AG04449 (cell line): ENCODE data around the gene SHC3.

Source experiments
- CTCF ChIA-PET: fragments of 350-600 bp; formaldehyde crosslinking; extraction: SDS; loops from one replicate; lab custom pipeline; 2021; ENCODE audit warnings: antibody characterized with exemption; lab: Yijun Ruan, JAX
- POLR2A ChIA-PET: fragments of 400-600, 350-600 bp; formaldehyde crosslinking; extraction: SDS; loops from one replicate; lab custom pipeline; 2020; ENCODE audit warnings: antibody characterized with exemption, inconsistent platforms; lab: Yijun Ruan, JAX
- DNase-seq: peaks from one replicate; pipeline ENCODE4 v3.0.0-alpha.2; 2010; ENCODE audit warnings: low read depth, low spot score
- H3K4me3 ChIP-seq: 2 replicates; pipeline ENCODE4 v1.5.1; 2011; ENCODE audit warnings: low read depth, mild to moderate bottlenecking, control low read depth, low read length
- TF ChIP-seq, protein P1 (sequence below): IDR thresholded peaks from one replicate; pipeline ENCODE4 v1.5.1; 2011; ENCODE audit warnings: mild to moderate bottlenecking, moderate library complexity, low read length, control low read depth, inconsistent platforms; ENCODE audit not compliant: insufficient read depth; ENCODE audit errors: missing control alignments

Gene SHC3

DNA sequence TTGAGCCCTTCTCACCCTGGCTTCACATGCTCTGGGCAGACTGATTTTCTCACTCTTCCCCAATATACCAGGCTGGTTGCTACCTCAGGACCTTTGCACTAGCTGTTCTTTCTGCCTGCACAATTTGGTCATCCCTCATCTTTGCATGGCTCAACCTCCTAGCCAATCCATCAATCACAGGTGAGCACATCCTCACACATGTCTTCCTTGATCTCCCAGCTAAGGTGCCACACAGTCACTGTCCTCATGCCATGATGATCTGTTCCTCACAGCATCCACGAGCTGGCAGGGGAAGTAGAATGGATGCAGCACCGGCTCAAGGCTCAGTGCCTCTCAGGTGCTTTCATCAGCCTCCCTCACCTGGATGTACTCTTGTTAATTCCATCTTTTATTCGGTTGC is 218.0 kb downstream of the SHC3 start:
- ChIA-PET CTCF (no interaction called here), POLR2A (no interaction called here)
- no peak for DNase-seq
- no peak overlapping the region for H3K4me3 ChIP-seq
- TF ChIP-seq, protein P1, sequence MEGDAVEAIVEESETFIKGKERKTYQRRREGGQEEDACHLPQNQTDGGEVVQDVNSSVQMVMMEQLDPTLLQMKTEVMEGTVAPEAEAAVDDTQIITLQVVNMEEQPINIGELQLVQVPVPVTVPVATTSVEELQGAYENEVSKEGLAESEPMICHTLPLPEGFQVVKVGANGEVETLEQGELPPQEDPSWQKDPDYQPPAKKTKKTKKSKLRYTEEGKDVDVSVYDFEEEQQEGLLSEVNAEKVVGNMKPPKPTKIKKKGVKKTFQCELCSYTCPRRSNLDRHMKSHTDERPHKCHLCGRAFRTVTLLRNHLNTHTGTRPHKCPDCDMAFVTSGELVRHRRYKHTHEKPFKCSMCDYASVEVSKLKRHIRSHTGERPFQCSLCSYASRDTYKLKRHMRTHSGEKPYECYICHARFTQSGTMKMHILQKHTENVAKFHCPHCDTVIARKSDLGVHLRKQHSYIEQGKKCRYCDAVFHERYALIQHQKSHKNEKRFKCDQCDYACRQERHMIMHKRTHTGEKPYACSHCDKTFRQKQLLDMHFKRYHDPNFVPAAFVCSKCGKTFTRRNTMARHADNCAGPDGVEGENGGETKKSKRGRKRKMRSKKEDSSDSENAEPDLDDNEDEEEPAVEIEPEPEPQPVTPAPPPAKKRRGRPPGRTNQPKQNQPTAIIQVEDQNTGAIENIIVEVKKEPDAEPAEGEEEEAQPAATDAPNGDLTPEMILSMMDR = no peak

DNA sequence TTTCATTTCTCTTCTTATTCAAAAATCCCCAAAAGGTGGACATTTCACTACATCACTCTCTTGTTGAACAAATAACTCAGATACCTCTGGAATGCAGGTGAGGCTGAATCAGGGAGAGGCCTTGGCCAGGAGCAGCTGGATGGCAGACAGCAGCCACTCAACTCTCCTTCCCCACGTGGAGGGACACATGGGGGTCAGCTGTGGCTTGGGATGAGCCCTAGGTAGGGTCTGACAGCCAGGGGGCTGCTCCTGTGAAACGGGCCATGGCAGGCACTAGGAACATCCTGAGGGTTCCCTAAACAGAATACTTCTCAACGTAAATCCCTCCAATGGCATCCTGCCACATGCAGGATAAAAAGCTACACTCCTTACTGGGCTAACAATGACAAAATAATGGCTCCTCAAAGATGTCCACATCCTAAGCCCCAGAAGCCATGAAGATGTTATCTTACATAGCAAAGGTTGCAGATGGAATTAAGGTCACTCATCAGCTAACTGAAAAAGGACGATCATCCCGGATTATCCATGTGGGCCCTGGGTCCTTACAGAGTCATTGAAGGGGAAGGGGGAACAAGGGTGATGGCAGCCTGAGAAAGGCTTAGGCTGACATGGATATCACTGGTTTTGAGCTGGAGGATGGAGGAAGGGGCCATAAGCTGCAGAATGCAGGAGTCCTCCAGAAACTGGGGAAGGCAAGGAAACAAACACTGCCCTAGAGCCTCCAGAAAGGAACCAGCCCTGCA is 218.7 kb downstream of the SHC3 start:
- no peak for DNase-seq
- CTCF ChIA-PET = no interaction called here
- TF ChIP-seq, protein P1 = no peak
- no peak overlapping the region for H3K4me3 ChIP-seq
- POLR2A ChIA-PET = no interaction called here

DNA sequence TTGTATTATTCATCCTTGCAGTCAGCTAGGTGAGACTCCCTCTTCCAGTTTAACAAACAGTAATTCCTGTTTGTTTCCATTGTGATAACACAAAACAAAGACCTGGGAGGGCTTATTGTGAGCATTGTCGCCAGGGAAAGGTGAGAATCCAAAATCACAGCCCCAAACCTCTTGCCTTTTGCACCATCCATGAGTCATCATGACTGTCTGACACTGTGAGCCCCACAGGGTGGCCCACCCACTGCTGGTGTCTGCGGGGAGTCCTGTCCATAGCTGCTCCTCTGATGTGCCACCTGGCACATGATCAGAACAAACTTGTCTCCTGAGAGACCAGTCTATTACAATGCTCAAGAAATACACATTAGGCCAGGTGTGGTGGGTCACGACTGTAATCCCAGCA is 221.1 kb downstream of the SHC3 start:
- TF ChIP-seq, protein P1 = no peak
- ChIA-PET CTCF (no interaction called here), POLR2A (no interaction called here)
- no peak overlapping the region for H3K4me3 ChIP-seq
- no peak for DNase-seq
